Activated T-helper 17 cell treated with anti-CD3 and anti-CD28 coated beads, Interleukin-2, amount 50 U/mL, for 72 hours (primary cell): ENCODE data around the gene WDHD1. TPM values are rescaled to one million over a fixed set of nuclear protein-coding genes. Genes with fewer than 3 reads are reported as not detected.
"Not testable (repeated sequence)": the region's sequence is repeated elsewhere in the genome, so short reads cannot be mapped to it uniquely, and the experiment has no call there.

ENCODE experiments used
- ATAC-seq: fragments of 150-1000 bp; cut with Tn5 transposase; replicated peaks from 2 replicates; pipeline ENCODE4 v1.10.0; 2021; ENCODE audit warnings: mild to moderate bottlenecking, moderate library complexity
- H3K27ac Mint-ChIP-seq: one replicate; pipeline ENCODE4 v1.8.0; 2022; ENCODE audit warnings: mixed read lengths
- H3K27me3 Mint-ChIP-seq: one replicate; pipeline ENCODE4 v1.8.0; 2022; ENCODE audit warnings: mixed read lengths
- H3K36me3 Mint-ChIP-seq: one replicate; pipeline ENCODE4 v1.8.0; 2022; ENCODE audit warnings: low read depth, mild to moderate bottlenecking, mixed read lengths
- H3K4me1 Mint-ChIP-seq: one replicate; pipeline ENCODE4 v1.8.0; 2022; ENCODE audit warnings: mixed read lengths
- H3K4me3 Mint-ChIP-seq: one replicate; pipeline ENCODE4 v1.8.0; 2022; ENCODE audit warnings: mild to moderate bottlenecking, mixed read lengths
- H3K9me3 Mint-ChIP-seq: one replicate; pipeline ENCODE4 v1.8.0; 2022; ENCODE audit warnings: mixed read lengths
- total RNA-seq, 2 donors: library from RNA; stranded (reverse); gene quantifications; one replicate each; pipeline ENCODE4 v1.2.3, GENCODE V29; 2022

Gene WDHD1, protein sequence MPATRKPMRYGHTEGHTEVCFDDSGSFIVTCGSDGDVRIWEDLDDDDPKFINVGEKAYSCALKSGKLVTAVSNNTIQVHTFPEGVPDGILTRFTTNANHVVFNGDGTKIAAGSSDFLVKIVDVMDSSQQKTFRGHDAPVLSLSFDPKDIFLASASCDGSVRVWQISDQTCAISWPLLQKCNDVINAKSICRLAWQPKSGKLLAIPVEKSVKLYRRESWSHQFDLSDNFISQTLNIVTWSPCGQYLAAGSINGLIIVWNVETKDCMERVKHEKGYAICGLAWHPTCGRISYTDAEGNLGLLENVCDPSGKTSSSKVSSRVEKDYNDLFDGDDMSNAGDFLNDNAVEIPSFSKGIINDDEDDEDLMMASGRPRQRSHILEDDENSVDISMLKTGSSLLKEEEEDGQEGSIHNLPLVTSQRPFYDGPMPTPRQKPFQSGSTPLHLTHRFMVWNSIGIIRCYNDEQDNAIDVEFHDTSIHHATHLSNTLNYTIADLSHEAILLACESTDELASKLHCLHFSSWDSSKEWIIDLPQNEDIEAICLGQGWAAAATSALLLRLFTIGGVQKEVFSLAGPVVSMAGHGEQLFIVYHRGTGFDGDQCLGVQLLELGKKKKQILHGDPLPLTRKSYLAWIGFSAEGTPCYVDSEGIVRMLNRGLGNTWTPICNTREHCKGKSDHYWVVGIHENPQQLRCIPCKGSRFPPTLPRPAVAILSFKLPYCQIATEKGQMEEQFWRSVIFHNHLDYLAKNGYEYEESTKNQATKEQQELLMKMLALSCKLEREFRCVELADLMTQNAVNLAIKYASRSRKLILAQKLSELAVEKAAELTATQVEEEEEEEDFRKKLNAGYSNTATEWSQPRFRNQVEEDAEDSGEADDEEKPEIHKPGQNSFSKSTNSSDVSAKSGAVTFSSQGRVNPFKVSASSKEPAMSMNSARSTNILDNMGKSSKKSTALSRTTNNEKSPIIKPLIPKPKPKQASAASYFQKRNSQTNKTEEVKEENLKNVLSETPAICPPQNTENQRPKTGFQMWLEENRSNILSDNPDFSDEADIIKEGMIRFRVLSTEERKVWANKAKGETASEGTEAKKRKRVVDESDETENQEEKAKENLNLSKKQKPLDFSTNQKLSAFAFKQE
- 10 to 100 TPM; 39.9 to 60.0 TPM for total RNA-seq

DNA sequence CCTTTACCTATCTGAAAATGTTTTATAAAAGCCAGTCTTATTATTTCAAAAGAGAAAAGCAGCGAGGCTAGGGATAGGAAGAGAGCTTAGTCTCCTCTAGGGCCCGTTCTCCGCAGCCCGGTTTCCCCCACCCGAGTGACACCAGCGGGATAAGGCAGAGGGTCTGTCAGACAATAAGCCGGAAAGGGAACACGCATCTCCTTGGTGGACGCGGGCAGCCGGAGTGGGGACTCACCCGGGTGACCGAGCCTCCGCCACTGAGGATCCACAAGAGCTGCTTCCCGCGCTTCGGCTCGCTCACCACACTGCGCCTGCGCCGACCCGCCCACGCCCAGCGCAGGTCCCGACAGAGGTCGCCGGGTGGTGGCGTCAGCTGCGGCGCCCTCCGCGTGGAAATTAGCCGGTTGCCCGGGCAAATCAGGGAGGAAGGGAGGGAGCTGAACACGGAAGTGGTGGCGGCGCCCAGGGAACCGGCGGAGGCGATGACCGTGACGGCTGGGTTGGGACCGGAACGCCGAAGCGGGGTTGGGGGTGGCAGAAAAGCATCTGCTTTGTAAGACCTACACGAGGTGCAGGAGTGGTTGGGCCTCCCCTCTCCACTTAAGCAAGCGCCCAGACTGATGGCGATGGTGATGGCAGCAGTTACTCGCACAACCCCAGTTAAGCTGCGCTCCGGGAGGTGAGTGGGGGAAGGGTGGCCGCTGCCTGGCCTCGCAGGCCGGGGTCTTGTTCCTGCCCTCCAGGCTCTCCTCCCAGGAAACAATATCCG, at the start of gene WDHD1, which contains the start of gene SOCS4:
Gene WDHD1 (minus strand): TSS at position 307 of the 769 bp plus-strand sequence. CDS start 312 bp downstream, outside the sequence.
Gene SOCS4 (plus strand): TSS at position 444 of the 769 bp plus-strand sequence. CDS start 15,806 bp downstream, outside the sequence.
- Mint-ChIP-seq H3K4me3 (peak within 1 kb of the TSS; percentile 93), H3K27me3 (no peaks in the 10 kb centered on the region), H3K27ac (peak within 1 kb of the TSS; percentile 89), H3K9me3 (no peaks in the 10 kb centered on the region), H3K4me1 (peaks cover 25% of the 10 kb centered on the region), H3K36me3 (peaks cover 48% of the 10 kb centered on the region)
- peak; percentile 97 for ATAC-seq

DNA sequence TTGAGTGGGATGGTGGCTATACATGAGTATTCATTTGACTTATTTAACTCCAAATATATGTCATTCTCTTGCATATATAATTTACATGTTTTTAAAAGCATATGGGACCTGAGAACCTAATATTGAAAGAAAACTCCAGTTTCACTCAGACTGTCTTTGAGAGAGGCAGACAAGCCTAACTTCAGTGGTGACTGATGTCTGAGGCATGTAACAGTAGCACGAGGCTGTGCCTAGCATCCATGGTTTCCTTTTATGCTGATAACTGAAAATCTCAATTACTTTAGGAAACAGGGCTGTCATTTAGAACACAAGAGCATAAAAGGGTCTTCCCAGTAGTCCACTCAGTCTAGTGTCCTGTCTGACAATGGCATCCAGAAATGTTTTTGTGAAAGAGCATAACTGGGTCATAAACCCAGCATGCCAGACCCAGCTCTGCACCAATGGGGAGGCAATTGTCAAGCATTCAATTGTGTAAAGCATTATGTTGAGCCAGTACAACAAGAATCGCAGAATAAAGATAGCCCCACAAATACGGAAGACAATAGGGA, 48.8 kb upstream of the WDHD1 start:
- Mint-ChIP-seq H3K27me3 (no peaks in the 10 kb centered on the region), H3K36me3 (no peaks in the 10 kb centered on the region), H3K27ac (peak overlapping the region; percentile 83), H3K4me3 (peak overlapping the region; percentile 69), H3K9me3 (no peaks in the 10 kb centered on the region), H3K4me1 (peaks cover 34% of the 10 kb centered on the region)
- ATAC-seq = no peak

DNA sequence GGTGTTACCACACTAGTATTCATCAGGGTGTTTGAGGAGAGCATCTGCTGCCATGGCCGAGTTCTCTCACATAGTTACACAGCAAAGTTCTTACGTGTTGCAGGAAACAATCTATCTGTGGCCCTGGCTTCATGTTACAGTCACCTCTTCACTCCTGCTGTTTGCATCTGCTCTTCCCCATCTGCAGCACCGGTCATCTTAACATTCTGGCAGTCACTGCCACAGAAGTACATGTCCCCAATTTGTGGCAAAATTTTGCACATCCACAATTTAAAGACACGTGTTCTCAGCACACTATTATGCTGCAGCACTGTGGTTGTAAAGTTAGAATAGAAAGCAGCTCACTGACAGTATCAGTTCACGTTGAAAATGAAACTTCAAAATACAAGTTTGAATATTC, 47.8 kb upstream of the WDHD1 start:
- ATAC-seq = peak; percentile 31
- Mint-ChIP-seq H3K4me1 (peaks cover 34% of the 10 kb centered on the region), H3K36me3 (no peaks in the 10 kb centered on the region), H3K4me3 (peak overlapping the region; percentile 69), H3K27ac (peak overlapping the region; percentile 83), H3K9me3 (no peaks in the 10 kb centered on the region), H3K27me3 (no peaks in the 10 kb centered on the region)

DNA sequence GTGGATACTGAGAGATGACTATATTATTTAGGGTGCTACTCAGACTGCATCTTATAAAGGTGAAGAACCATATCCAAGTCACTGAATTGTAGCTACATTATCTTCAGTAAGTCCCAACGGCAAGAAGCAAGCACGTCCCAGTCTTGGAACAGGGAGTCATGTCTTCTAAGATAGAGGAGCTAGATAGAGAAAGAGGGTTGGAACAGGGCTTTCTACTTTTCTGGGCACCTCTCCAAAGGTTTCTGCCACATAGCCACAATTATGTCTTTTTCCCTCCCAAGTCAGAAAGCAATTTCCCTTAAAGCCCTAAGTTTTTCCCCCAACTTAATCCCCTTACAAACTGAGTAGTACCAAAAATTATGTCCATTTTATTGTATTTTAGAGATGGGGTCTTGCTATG, 47.0 kb upstream of the WDHD1 start:
- H3K27me3 Mint-ChIP-seq = no peaks in the 10 kb centered on the region
- no peaks in the 10 kb centered on the region for H3K9me3 Mint-ChIP-seq
- ATAC-seq = no peak
- peaks cover 34% of the 10 kb centered on the region for H3K4me1 Mint-ChIP-seq
- no peaks in the 10 kb centered on the region for H3K36me3 Mint-ChIP-seq
- peak overlapping the region; percentile 83 for H3K27ac Mint-ChIP-seq
- H3K4me3 Mint-ChIP-seq = peak overlapping the region; percentile 69

DNA sequence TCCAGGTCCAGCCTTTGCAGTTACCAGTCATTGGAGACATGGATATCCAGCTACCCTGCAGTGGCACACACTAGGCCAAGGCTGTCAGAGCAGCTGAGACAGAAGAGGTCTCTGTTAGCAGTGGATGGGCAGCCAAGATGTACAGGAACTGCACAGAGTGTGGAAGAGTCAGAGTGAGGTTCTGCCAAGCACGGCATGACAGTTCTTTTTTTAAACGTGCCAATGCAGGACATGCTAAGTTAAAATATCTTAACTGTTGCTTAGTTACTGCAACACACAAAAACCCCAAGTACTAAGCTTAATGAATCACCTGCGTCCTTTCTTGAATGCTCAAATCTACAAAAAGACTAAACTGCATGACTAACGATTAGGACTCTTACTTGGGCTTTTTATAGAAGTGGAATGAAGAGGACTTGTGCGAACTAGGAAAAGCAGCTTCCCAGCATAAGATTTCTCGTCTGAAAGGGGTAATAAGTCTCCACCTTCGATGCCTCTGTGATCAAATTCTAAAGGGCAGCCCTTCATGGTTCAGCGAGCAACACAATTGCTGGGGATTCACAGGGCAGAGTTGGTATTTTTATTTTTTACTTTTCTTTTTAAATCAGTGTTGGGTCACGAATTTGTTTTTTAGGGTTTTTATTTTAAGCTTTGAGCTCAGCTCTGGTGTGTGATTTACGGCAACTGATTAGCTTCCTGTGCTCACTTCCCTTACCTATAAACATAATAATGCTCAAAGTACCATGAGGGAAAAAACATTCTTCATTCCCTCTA, 45.2 kb upstream of the WDHD1 start:
- Mint-ChIP-seq H3K4me1 (peaks cover 34% of the 10 kb centered on the region), H3K27me3 (no peaks in the 10 kb centered on the region), H3K9me3 (no peaks in the 10 kb centered on the region), H3K4me3 (peak overlapping the region; percentile 68), H3K27ac (peak overlapping the region; percentile 93), H3K36me3 (peaks cover 14% of the 10 kb centered on the region)
- peak; percentile 89 for ATAC-seq

DNA sequence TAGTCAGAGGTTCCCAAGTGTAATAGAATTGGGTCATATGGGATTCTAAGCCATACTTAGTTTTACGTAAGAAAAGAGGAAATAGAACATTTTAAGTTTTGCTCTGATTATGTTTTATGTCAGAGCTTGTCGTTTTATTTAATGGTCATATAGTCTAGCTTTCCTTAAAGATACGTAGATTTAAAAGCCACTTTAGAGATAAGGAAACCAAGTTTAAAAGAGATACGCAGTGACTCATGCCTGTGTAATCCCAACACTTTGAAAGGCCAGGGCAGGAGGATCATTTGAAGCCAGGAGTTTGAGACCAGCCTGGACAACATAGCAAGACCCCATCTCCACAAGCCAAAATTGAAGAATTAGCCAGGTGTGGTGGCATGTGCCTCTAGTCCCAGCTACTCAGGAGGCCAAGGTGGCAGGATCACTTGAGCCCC, 44.1 kb upstream of the WDHD1 start:
- Mint-ChIP-seq H3K27me3 (no peaks in the 10 kb centered on the region), H3K27ac (peak overlapping the region; percentile 93), H3K4me1 (peaks cover 33% of the 10 kb centered on the region), H3K36me3 (peaks cover 25% of the 10 kb centered on the region), H3K4me3 (peak overlapping the region; percentile 37), H3K9me3 (no peaks in the 10 kb centered on the region)
- no peak for ATAC-seq

DNA sequence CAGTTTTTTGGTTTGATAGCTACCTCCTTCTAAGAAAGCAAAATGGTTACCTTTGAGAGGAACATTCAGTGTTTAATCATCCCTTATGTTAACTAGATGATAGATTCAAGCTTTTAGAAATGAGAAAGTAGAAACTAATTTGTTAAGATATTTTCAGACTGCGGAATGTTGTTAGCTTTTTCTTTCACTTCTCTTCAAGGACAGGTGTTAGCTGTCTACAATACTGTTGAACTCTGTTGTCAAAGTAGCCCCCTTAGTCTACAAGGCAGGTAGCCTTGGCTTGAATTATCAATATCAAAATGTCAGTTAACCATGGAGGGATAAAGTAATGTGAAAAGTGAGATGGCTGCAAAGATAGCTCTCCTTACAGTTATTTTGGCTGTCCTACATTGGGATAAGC, 39.3 kb upstream of the WDHD1 start:
- no peaks in the 10 kb centered on the region for H3K9me3 Mint-ChIP-seq
- H3K36me3 Mint-ChIP-seq = peaks cover 73% of the 10 kb centered on the region
- peaks cover 12% of the 10 kb centered on the region for H3K4me1 Mint-ChIP-seq
- H3K4me3 Mint-ChIP-seq = no peak overlapping the region
- H3K27ac Mint-ChIP-seq = no peak overlapping the region
- ATAC-seq = no peak
- H3K27me3 Mint-ChIP-seq = no peaks in the 10 kb centered on the region

DNA sequence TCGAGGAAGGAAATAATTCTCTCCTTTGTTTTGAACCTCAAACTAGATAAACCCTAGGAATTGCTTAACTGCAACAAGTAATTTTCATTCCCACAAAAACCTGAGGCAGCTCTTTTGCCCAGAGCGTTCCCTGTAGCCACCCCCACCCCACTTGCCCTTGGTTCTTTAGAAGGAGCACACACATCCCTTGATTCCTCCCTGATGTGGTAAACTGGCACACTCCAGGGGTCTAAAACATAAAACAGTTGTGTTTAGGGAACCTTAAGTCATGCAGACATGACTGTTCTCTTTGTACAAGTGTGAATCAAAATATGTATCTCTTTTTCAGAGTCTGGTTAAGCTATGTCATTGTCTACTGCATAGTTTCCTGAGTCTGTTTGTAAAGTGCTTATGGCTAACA, 38.5 kb upstream of the WDHD1 start:
- no peak for ATAC-seq
- no peak overlapping the region for H3K4me3 Mint-ChIP-seq
- H3K9me3 Mint-ChIP-seq = no peaks in the 10 kb centered on the region
- no peaks in the 10 kb centered on the region for H3K27me3 Mint-ChIP-seq
- H3K27ac Mint-ChIP-seq = no peak overlapping the region
- peaks cover 7% of the 10 kb centered on the region for H3K4me1 Mint-ChIP-seq
- H3K36me3 Mint-ChIP-seq = peaks cover 81% of the 10 kb centered on the region

DNA sequence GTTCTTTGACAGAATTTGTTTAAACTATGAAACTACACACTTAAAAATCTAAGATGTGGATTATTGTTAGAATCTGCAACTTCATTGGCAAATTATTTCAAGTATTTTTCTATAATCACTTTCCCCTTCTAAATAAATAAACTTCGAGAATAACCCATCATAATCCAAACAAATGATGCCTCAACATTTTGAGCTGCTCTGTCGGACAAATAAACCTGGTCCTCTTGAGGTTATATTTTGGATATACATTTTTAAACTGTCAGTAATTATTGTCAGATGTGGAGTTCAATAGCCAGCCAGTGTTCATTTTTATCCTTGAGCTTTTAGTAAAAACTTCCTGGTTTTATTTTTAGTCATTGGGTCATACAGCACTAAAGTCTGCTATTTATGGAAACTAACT, 38.0 kb upstream of the WDHD1 start:
- ATAC-seq, H3K9me3 Mint-ChIP-seq, H3K4me3 Mint-ChIP-seq, H3K4me1 Mint-ChIP-seq, H3K27ac Mint-ChIP-seq, H3K27me3 Mint-ChIP-seq: not testable (repeated sequence)
- H3K36me3 Mint-ChIP-seq = peaks cover 86% of the 10 kb centered on the region

DNA sequence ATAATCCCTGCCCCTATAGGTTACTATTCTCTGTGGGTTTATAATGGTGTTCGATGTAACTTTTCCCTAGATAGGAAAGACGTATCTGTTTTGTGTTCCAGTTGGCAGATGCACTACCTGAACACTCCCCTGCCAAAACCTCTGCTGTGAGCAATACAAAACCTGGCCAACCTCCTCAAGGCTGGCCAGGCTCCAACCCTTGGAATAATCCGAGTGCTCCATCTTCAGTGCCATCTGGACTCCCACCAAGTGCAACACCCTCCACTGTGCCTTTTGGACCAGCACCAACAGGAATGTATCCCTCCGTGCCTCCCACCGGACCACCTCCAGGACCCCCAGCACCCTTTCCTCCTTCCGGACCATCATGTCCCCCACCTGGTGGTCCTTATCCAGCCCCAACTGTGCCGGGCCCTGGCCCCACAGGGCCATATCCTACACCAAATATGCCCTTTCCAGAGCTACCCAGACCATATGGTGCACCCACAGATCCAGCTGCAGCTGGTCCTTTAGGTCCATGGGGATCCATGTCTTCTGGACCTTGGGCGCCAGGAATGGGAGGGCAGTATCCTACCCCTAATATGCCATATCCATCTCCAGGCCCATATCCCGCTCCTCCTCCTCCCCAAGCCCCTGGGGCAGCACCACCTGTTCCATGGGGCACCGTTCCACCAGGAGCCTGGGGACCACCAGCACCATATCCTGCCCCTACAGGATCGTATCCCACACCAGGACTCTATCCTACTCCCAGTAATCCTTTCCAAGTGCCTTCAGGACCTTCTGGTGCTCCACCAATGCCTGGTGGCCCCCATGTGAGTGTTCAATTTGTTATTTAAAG, 35.8 kb upstream of the WDHD1 start:
- Mint-ChIP-seq H3K27ac (no peak overlapping the region), H3K36me3 (peaks cover 95% of the 10 kb centered on the region), H3K9me3 (no peaks in the 10 kb centered on the region), H3K4me3 (no peak overlapping the region), H3K27me3 (no peaks in the 10 kb centered on the region), H3K4me1 (peaks cover 17% of the 10 kb centered on the region)
- ATAC-seq = no peak

DNA sequence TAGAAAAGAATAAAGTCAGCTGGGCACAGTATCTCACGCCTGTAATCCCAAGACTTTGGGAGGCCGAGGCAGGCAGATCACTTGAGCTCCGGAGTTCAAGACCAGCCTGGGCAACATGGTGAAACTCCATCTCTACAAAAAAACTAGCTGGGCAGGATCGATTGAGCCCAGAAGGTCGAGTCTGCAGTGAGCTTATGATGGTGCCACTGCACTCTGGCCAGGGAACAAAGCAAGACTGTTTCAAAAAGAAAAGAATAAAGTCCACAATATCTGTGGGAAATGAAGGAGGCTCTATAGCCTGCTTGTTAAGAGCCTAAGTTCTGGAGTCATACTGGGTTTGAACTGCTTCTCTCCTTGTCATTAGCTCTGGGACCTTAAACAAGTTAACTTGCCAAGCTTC, 32.4 kb upstream of the WDHD1 start:
- ATAC-seq = no peak
- Mint-ChIP-seq H3K4me1 (peaks cover 21% of the 10 kb centered on the region), H3K9me3 (no peaks in the 10 kb centered on the region), H3K36me3 (peaks cover 95% of the 10 kb centered on the region), H3K27ac (no peak overlapping the region), H3K27me3 (no peaks in the 10 kb centered on the region), H3K4me3 (no peak overlapping the region)

DNA sequence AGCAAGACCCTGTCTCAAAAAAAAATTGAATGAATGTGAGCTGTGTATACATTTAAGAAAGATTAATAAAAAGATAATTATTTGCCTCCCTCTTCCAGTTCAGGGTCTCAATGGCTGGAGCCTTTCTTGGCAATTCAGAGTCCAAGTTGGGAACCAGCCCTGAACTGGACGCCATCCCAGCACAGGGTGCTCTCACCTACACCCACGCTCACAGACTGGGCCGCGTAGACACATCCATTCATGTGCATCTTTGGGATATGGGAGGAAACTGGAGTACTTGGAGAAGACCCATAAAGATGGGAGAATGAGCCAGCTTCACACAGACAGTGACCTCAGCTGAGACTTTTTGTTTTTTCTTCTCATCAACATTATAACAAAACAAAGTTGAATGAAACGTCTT, 31.0 kb upstream of the WDHD1 start:
- H3K27ac Mint-ChIP-seq = no peak overlapping the region
- no peak overlapping the region for H3K4me3 Mint-ChIP-seq
- H3K4me1 Mint-ChIP-seq = peaks cover 28% of the 10 kb centered on the region
- H3K36me3 Mint-ChIP-seq = peaks cover 95% of the 10 kb centered on the region
- no peaks in the 10 kb centered on the region for H3K9me3 Mint-ChIP-seq
- no peak for ATAC-seq
- H3K27me3 Mint-ChIP-seq = no peaks in the 10 kb centered on the region
